DOHH2 (cell line): ENCODE measurements around the gene AOC3.

ENCODE experiments used
- EZH2phosphoT487 ChIP-seq: fragments of 200-600 bp; sonication (generic); IDR thresholded peaks from 2 replicates; pipeline ENCODE4 v1.6.1; 2017; ENCODE audit warnings: borderline replicate concordance, mild to moderate bottlenecking, antibody characterized with exemption, low read length, moderate library complexity, mixed read lengths
- TF ChIP-seq, protein P1 (sequence below): fragments of 200-600 bp; sonication (generic); IDR thresholded peaks from one replicate; pipeline ENCODE4 v1.5.1; 2014; ENCODE audit warnings: antibody characterized with exemption, mild to moderate bottlenecking, low read depth, low read length; ENCODE audit not compliant: poor library complexity, severe bottlenecking

DNA sequence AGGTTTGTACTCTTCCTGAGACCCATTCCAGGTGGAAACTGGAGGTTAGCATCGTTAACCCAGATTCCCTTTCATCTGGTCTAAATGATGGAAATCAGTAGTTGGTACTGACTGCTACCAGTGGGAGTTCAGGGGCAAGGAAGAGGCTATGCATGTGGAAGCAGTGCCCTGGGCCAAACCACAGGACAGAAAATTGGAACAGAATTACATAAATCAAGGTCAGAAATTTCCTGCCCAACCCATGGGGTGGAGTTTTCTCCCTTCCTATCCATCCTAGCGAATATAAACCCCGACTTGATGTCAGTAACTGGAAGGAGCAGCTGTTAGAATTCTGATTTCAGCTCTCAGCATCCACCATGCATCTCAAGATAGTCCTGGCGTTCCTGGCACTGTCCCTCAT lies 6.7 kb upstream of the AOC3 start, which contains the start of gene AOC2:
- TF ChIP-seq, protein P1, sequence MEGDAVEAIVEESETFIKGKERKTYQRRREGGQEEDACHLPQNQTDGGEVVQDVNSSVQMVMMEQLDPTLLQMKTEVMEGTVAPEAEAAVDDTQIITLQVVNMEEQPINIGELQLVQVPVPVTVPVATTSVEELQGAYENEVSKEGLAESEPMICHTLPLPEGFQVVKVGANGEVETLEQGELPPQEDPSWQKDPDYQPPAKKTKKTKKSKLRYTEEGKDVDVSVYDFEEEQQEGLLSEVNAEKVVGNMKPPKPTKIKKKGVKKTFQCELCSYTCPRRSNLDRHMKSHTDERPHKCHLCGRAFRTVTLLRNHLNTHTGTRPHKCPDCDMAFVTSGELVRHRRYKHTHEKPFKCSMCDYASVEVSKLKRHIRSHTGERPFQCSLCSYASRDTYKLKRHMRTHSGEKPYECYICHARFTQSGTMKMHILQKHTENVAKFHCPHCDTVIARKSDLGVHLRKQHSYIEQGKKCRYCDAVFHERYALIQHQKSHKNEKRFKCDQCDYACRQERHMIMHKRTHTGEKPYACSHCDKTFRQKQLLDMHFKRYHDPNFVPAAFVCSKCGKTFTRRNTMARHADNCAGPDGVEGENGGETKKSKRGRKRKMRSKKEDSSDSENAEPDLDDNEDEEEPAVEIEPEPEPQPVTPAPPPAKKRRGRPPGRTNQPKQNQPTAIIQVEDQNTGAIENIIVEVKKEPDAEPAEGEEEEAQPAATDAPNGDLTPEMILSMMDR = no peak
- TF ChIP-seq EZH2phosphoT487 = no peak
